Stimulated activated CD8-positive, alpha-beta memory T cell treated with anti-CD3 and anti-CD28 coated beads, Interleukin-15, amount 100 ng/mL, for 1 hour (primary cell): ENCODE results near the gene DDI2.

ENCODE experiments used
- DNase-seq: peaks from one replicate; pipeline ENCODE4 v3.0.0-alpha.2; 2020; ENCODE audit warnings: low read depth

The DDI2 gene

DNA sequence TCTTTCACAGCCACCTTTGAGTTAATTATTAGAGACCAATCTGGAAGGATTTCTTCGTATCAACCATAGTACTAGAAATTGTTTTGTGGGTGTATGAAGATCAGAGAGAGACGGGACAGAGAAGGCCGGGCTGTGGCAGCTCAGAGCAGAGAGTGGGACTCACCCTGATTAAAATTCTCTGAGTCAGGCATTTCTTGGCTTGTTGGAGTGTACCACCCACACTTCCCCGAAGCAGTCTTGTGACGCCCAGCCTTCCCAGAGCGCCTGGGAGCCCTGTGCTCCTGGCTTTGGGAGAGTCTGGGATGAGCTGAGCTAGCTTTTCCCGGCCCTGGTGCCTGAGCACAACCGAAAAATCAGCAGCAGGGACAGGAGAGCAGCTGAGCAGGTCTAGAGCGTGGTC, 86.3 kb downstream of the DDI2 start:
- no peak for DNase-seq

DNA sequence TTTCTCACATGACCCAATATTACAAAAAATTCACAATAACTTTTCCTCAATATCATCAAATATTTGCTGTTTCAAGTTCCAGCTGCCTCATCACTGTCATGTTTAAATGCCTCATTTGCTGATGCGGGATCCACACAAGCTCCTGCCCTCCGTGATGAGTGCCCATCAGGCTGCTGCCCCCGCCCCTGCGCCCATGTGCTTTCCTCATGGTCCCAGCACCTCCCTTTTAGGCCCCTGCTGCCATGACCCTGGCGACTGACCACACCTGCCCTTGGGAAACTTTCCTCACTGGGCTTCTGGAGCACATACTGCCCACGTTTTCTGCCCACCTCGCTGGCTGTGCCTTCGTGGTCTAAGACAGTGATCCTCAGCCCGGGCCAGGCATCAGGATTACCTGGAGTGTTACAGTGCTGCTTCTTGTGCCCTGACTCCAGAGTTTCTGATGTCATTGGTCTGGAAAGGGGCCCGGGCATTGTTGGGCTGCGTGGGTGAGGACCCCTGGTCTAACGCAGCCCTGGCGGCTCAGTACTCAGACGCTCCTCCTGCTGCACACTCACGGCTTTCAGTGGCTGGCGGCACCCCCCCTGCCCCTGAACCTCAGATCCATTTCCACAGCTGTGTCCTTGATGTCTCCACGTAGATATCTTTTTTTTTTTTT, 87.4 kb downstream of the DDI2 start:
- DNase-seq: no peak

DNA sequence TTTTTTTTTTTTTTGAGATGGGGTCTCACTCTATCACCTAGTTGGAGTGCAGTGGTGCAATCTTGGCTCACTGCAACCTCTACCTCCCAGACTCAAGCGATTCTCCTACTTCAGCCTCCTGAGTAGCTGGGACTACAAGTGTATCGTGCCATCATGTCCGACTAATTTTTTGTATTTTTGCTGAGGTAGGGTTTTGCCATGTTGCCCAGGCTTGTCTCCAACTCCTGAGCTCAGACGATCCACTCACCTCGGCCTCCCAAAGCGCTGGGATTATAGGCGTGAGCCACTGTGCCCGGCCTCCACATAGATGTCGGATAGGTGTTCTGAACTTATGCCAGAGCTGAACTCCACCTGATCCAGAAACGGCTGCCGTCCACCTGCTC, 87.9 kb downstream of the DDI2 start:
- DNase-seq: no peak

DNA sequence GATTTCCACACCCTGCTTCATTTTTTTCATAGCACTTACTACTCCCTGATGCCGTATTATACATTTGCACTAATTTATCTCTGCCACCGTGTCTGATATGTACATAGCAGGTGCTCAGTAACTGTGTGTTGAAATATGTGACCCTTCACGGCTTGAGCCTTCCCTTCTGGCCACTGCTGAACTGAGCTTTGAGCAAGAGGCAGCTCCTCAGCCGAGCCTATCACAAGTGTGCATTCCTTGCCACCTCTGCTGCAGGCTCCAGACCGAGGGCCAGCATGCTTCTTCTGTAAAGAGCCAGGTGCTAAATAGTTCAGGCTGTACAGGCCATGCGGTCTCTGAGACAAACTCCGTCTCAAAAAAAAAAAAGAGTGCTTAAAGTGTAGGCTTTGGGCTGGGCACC, 89.5 kb downstream of the DDI2 start:
- no peak for DNase-seq

DNA sequence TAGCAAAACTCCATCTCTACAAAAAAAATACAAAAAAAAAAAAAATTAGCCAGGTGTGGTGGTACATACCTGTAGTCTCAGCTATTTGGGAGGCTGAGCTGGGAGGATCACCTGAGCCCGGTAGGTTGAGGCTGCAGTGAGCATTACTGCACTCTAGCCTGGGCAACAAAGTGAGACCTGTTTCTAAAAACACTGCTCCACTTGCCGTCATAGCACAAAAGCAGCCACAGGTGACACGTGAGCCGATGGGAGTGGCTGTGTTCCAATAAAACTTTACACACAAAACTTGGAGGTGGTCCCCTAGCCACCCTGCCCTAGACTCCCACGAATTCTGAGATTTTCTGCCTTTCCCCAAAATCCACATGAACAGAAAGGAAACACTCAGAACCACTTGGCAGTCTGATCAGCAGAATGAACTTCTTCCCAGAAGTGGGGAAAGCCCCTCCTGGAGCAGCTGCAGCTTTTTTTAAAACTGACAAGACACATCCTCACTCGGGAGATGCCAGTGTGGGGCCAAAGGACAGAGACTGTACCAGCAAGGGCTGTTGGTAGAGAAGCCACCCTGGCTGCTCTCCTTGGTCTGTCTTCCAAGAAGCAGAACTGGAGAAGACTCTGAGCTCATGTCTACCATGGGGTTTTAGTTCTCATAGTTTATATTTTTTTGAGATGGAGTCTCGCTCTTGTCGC, 90.1 kb downstream of the DDI2 start:
- DNase-seq: no peak

DNA sequence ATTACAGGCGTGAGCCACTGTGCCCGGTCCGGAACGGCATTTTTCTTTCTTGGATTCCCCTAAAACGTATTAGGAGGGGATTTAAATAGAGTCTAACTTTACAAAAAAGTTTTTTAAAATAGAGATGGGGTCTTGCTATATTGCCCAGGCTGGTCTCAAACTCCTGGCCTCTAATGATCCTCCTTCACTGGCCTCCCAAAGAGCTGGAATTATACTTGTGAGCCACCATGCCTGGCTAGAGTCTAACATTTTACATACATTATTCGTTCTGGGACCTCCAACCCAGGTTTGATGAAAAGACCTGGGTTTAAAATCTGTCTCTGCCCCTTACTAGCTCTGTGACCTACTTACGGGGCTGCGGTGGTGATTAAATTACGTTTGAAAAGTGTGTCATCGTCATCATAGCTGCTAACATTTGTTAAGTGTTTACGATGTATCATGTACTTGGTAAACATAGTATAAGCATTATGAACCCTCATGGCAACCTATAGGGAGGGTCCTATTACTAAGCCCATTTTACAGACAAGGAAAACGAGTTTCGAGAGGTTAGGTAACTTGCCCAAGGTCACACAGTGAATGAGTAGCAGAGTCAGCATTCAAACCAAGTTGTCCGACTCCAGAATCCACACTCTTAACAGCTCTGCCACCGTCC, 91.4 kb downstream of the DDI2 start:
- no peak for DNase-seq

DNA sequence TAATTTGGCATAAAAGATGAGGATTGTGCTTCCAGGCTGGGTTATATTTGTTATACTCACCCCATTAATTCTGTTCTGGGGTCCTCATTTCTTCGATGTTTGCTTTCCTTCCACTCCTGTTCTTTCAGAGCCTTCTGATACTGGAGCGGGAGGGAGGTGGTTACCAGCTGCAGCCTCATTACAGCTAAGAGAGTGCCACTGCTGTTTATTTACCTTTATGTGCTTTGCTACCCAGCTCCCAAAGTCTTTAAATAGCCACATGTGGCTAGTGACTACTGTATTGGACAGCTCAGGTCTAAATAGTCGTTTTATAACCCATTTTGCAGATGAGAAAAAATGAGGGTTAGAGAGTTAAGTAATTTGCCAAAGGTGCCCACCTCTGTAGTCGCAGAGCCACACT, 92.0 kb downstream of the DDI2 start:
- DNase-seq: no peak

DNA sequence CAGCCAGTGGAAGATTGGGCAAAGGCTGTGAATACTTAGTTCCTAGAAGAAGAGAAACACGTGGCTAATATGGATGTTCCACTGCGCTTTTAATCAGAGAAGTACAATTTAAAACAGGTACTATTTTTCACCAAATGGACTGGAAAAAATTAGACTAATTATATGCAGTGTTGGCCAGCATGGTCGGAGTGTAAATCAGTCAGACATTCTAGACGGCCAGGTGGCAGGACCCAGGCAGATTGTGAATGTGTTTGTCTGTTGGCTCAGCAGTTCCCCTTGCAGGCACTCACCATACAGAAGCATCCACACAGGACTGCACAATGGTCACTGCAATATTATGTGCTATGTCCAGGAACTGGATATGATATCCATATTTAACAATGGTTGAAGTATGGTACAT, 94.9 kb downstream of the DDI2 start:
- DNase-seq: no peak

DNA sequence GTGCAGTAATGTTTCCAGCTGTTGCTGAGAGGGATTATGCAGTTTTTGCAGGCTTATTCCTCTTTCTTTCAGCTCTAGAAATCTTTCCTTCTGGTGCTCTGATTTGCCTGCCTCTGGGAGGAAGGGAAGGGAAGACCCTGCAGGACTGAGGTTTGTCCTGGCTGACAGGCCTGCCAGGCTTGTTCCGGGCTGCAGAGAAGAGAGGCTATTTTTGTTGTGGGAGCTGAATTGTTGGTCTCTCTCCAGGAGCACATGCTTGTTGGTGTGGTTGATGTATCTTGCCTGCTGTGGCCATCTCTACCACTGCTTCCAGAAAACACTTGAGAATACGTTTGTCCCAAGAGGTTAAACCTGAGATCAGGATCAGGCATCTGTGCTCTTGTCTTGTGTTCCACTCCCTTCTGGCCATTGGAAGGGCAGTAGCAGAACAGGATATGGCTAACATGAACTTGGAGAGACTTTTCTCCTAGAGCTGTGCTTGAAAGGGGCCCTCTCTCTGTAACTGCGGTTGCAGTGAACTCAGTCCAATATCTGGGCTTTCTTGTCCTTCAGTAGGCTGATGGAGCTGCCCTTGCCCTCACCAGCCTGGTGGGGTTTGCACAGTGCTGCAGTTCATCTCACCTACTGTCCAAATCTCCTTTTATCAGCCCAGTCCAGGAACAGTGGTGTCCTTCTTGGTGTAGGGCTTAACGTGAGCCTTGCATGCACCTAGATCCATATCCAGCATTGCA, 97.3 kb downstream of the DDI2 start:
- no peak for DNase-seq

DNA sequence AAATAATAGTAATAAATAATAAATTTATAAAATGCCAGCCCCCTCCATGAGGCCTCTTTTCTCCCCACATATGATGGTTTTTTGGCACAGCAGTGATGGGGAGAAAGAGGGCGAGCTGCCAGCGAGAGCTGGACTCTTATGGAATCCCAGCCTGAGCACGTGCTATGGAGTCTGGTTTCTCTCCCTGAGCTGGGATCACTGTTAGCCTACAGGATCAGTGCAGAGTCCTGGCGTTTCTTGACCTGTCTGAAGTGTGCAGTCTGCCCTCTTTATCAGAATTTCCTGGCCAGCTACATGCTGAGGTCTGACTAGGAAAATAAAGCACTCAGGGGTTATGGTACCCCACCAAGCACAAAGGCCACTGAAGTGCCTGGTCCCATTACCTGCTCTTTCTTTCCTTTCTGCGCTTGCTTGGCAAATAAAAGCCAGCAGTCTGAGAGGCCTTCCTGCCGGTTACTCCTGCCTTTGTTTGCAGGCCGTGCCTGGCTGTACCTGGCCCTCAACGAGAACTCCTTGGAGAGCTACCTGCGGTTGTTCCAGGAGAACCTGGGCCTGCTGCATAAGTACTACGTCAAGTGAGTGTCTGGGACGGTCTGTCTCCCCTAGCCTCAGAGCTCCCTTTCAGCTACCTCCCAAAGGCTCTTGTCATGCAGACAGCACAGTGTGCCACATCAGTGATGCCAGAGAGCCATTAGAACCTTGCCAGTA, 100.3 kb downstream of the DDI2 start:
- no peak for DNase-seq

DNA sequence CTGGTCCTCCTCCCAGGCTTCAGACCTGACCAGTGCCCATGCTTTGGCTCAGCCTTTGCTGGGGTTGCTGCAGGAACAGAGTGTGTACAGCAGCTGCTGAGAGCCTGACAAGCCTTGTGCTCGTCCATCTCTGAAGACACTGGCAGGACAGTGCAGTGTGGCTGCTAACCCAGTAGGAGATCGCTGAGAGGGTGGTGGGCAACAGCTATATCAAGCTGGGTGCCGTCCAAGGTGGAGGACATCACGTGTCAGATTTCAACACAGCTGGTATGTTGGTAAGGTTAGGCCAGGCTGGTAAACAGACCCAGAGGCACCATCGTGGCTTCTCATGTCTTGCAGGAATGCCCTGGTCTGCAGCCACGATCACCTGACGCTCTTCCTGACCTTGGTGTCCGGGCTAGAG, 100.9 kb downstream of the DDI2 start:
- DNase-seq: no peak
